Measurements from ENCODE around the gene GALNT17. TPM values are rescaled to one million over a fixed set of nuclear protein-coding genes. Genes with fewer than 3 reads are reported as not detected.

The GALNT17 gene
- total RNA-seq, 1 donor from 2014 or later = 2.7 TPM

DNA sequence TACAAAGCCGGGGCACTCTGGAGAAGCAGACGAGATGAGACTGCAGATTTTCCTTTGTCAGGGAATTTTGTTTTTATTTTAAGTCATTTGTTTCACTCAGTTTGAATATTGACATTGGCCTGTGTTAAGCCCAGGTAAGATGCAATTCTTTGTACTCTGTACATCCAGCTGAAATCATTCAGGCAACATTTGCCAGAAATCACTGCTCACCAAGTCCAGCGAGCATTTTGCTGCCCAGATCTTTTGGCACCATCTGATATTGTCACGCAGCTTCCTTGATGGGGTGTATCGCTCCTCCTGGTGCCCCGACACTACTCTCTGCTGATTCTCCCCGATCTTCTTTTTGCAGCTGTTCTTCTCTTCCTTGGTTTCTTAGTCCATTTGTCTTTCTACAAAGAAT, 261.7 kb downstream of the GALNT17 start:
- peaks cover 21% of the 10 kb centered on the region for H3K9me3 Mint-ChIP-seq
- H3K4me3 Mint-ChIP-seq = no peak overlapping the region
- TF ChIP-seq, protein P1, sequence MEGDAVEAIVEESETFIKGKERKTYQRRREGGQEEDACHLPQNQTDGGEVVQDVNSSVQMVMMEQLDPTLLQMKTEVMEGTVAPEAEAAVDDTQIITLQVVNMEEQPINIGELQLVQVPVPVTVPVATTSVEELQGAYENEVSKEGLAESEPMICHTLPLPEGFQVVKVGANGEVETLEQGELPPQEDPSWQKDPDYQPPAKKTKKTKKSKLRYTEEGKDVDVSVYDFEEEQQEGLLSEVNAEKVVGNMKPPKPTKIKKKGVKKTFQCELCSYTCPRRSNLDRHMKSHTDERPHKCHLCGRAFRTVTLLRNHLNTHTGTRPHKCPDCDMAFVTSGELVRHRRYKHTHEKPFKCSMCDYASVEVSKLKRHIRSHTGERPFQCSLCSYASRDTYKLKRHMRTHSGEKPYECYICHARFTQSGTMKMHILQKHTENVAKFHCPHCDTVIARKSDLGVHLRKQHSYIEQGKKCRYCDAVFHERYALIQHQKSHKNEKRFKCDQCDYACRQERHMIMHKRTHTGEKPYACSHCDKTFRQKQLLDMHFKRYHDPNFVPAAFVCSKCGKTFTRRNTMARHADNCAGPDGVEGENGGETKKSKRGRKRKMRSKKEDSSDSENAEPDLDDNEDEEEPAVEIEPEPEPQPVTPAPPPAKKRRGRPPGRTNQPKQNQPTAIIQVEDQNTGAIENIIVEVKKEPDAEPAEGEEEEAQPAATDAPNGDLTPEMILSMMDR (IDR thresholded peaks at IDR 0.05; ENCODE audit: unreplicated experiment) = no peak
- H3K36me3 Mint-ChIP-seq = peaks cover 3% of the 10 kb centered on the region
- no peak overlapping the region for H3K27ac Mint-ChIP-seq
- H3K4me1 Mint-ChIP-seq = no peaks in the 10 kb centered on the region
- no peaks in the 10 kb centered on the region for H3K27me3 Mint-ChIP-seq (ENCODE audit: low read depth)
- no peak for DNase-seq (ENCODE audit: low spot score in 2 of 2, unreplicated experiment in 2 of 2)

DNA sequence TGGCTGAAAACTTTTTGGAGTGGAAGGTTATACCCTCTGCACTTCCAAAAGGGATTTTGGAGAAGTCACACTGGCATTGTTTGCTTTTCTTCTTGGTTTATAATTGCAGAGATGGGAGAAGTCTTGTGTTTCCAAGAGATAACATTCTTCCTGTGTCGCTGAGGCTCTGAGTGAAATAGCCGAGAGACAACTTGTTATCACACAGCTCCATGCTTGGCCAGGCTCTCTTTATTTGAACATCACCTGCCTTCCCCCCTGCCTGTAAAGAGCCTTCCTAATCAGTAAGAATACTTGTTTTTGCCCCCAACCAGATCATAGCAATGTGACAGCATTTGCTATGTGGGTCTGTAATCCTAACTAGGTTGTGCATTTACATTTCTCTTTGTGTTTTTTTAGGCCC, 270.7 kb downstream of the GALNT17 start:
- Mint-ChIP-seq H3K36me3 (no peaks in the 10 kb centered on the region), H3K9me3 (peaks cover 11% of the 10 kb centered on the region), H3K27me3 (ENCODE audit: low read depth) (no peaks in the 10 kb centered on the region), H3K4me3 (no peak overlapping the region), H3K4me1 (no peaks in the 10 kb centered on the region), H3K27ac (no peak overlapping the region)
- DNase-seq (ENCODE audit: low spot score in 2 of 2, unreplicated experiment in 2 of 2) = no peak
- TF ChIP-seq, protein P1 (IDR thresholded peaks at IDR 0.05; ENCODE audit: unreplicated experiment) = no peak

DNA sequence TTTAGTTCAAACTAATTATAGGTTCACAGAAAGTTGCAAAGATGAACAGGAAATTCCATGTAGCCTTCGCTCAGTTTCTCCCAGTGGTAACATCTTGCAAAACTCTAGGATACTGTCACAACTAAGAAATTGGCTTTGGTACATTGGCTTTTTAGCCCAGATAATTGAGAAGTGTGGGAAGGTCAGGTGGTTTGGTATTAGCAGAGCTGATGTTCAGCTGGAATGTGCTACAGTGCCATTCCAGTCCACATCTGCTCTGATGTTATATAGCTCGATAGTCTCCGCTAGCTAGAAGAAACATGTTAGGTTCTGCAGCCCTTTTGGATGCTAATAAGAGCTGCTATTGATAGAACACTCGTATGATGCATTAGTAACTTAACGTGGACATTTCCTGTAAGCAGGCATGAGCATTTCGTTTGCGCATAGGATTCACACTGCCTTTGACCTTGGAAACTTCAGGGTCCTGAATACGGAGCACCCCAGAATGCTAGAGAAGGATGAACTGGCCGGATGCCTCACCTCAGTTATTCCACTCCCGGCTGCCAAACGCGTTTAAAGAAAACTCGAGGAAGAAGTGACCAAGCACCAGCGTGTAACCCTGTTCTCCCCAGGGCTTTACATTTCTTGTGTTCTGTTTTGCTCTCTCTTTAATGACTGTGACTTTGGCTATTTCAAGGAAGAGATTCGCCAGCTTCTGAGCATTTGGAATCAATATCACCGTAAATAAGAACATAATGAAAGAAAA, 271.4 kb downstream of the GALNT17 start:
- Mint-ChIP-seq H3K9me3 (peaks cover 8% of the 10 kb centered on the region), H3K27me3 (ENCODE audit: low read depth) (no peaks in the 10 kb centered on the region), H3K4me3 (no peak overlapping the region), H3K27ac (no peak overlapping the region), H3K36me3 (no peaks in the 10 kb centered on the region), H3K4me1 (no peaks in the 10 kb centered on the region)
- DNase-seq (ENCODE audit: low spot score in 2 of 2, unreplicated experiment in 2 of 2) = no peak
- TF ChIP-seq, protein P1 (IDR thresholded peaks at IDR 0.05; ENCODE audit: unreplicated experiment) = no peak

DNA sequence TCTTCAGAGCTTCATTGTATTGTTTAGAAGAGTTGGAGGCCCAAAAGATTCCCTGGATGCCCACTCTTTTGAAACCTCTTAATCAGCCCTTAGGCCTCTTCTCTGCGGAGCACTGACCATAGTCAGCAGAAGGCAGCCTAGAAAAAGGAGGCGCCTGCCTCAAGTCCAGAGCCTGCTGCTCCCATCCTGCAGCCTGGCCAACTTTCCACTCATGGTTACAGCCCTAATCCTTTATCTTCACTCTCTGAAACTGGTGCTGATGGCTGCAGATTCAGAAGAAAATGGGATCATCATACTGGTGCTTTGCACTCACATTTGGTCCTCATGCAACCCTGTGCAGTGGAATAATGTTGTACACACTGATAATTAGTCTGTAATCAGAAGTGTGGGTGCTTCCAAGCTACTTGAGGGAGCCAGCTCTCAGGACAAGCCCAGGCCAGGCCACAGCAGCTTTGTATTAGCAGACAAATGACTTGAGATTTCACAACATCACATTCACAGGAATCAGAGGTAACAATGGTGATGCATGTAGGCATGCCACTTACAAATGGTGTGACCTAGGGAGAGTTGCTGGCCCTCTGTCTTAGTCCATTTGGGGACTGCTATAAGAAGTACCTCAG, 272.9 kb downstream of the GALNT17 start:
- TF ChIP-seq, protein P1 (IDR thresholded peaks at IDR 0.05; ENCODE audit: unreplicated experiment) = no peak
- no peak for DNase-seq (ENCODE audit: low spot score in 2 of 2, unreplicated experiment in 2 of 2)
- no peaks in the 10 kb centered on the region for H3K27me3 Mint-ChIP-seq (ENCODE audit: low read depth)
- peaks cover 4% of the 10 kb centered on the region for H3K36me3 Mint-ChIP-seq
- H3K9me3 Mint-ChIP-seq = peaks cover 8% of the 10 kb centered on the region
- no peaks in the 10 kb centered on the region for H3K4me1 Mint-ChIP-seq
- no peak overlapping the region for H3K27ac Mint-ChIP-seq
- H3K4me3 Mint-ChIP-seq = no peak overlapping the region

DNA sequence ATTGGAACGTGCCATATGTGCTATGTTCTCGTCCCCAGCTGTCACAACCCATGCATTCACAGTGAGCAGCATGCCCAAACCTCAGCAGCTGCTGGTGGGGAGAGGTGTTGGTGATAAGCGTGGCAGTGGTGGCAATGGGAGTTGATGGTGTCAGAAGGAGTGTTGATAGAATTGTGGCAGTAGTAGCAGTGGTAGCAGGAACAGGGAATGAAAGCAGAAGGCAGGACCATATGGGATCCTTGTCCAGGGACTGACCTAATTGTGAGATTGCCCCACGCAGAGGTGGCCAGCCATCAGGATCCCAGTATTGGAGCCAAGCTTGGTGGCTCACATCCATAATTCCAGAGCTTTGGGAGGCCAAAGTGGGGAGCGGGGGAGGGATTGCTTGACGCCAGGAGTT, 276.3 kb downstream of the GALNT17 start:
- Mint-ChIP-seq H3K9me3 (peaks cover 13% of the 10 kb centered on the region), H3K4me1 (peaks cover 3% of the 10 kb centered on the region), H3K36me3 (peaks cover 4% of the 10 kb centered on the region), H3K4me3 (no peak overlapping the region), H3K27ac (no peak overlapping the region), H3K27me3 (ENCODE audit: low read depth) (no peaks in the 10 kb centered on the region)
- TF ChIP-seq, protein P1 (IDR thresholded peaks at IDR 0.05; ENCODE audit: unreplicated experiment) = no peak
- DNase-seq (ENCODE audit: low spot score in 2 of 2, unreplicated experiment in 2 of 2) = no peak
